Activated T-cell treated with anti-CD3 and anti-CD28 coated beads, Interleukin-2, amount 50 U/mL, for 72 hours (primary cell): ENCODE results near the gene NRARP. TPM values are rescaled to one million over a fixed set of nuclear protein-coding genes. Genes with fewer than 3 reads are reported as not detected.

ENCODE experiments used
- ATAC-seq, 2 donors: fragments of 150-1000 bp; cut with Tn5 transposase; replicated peaks in 1 of 2; 2 replicates each; pipeline ENCODE4 v1.10.0; 2021; ENCODE audit warnings: moderate library complexity in 2 of 2, mild to moderate bottlenecking in 1 of 2
- DNase-seq, 2 donors: peaks; one replicate each; pipeline ENCODE4 v3.0.0; 2021 to 2022; ENCODE audit warnings: mixed read lengths in 1 of 2
- H3K27ac Mint-ChIP-seq: one replicate; pipeline ENCODE4 v1.8.0; 2022; ENCODE audit warnings: mild to moderate bottlenecking, moderate library complexity, mixed read lengths
- H3K27me3 Mint-ChIP-seq: one replicate; pipeline ENCODE4 v1.8.0; 2022; ENCODE audit warnings: low read depth, mixed read lengths
- H3K36me3 Mint-ChIP-seq, 2 donors: one replicate each; pipeline ENCODE4 v1.8.0; 2022; ENCODE audit warnings: mixed read lengths in 2 of 2, mild to moderate bottlenecking in 1 of 2; ENCODE audit not compliant: insufficient read depth in 2 of 2
- H3K4me1 Mint-ChIP-seq: one replicate; pipeline ENCODE4 v1.8.0; 2022; ENCODE audit warnings: low read depth, mixed read lengths
- H3K4me3 Mint-ChIP-seq, 2 donors: one replicate each; pipeline ENCODE4 v1.8.0; 2022; ENCODE audit warnings: mild to moderate bottlenecking in 2 of 2, mixed read lengths in 2 of 2, moderate library complexity in 2 of 2
- H3K9me3 Mint-ChIP-seq, 2 donors: one replicate each; pipeline ENCODE4 v1.8.0; 2022; ENCODE audit warnings: mixed read lengths in 2 of 2
- total RNA-seq, 2 donors: library from RNA; stranded (reverse); gene quantifications; one replicate each; pipeline ENCODE4 v1.2.3, GENCODE V29; 2022

The NRARP gene
- total RNA-seq, 2 donors from 2014 or later = 1.6 to 2.0 TPM

DNA sequence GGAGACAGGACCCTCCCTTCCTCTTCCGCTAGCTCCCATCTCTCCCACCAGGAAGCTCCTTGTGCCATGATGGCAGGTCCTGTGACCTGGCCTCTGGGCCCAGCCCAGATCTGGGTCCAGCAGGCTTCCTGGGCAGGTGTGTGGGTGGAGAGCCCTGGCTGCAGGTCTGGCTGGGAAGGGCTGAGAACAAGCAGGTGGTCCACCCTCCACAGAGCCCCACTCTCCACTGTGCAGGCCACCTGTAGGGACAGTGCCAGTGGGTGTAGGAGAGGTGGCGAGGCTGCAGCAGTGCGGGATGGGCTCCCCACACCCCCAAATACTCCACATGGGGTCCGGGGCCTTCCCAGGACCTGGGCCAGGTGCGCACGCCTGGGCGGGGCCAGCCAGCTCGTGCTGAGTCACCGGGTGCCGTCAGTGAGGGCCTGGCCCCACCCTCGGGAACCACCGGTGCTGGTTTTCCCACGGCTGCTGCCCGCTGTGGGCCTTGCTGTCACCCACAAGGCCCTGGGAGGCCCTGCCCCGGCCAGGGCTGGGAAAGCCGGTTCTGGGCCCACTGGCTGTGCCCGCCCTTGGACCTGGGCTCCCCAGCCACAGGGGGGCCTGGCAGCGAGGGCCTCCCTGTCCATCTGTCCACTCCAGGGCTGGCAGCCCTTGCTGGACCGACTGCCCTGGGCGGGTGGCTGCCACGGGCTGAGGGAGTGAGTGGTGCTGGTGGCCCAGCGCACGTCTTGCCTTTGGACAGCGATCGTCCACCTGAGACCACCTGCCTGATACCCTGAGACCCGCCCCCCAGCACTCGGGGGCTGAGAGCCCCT lies 9.3 kb upstream of the NRARP start:
- H3K4me1 Mint-ChIP-seq = peaks cover 5% of the 10 kb centered on the region
- ATAC-seq (peak in 1 of 2 donors; percentile 32), DNase-seq (no peak)
- H3K27ac Mint-ChIP-seq = no peak overlapping the region
- no peak overlapping the region for H3K4me3 Mint-ChIP-seq
- no peaks in the 10 kb centered on the region for H3K9me3 Mint-ChIP-seq
- H3K27me3 Mint-ChIP-seq = no peaks in the 10 kb centered on the region
- H3K36me3 Mint-ChIP-seq = no peaks in the 10 kb centered on the region

GRCh38 chr9:137310189-137311052 lies 8.3 kb upstream of the NRARP start:
- H3K27ac Mint-ChIP-seq = no peak overlapping the region
- peaks cover 5% of the 10 kb centered on the region for H3K4me1 Mint-ChIP-seq
- no peaks in the 10 kb centered on the region for H3K27me3 Mint-ChIP-seq
- no peaks in the 10 kb centered on the region for H3K36me3 Mint-ChIP-seq
- no peak overlapping the region for H3K4me3 Mint-ChIP-seq
- H3K9me3 Mint-ChIP-seq = no peaks in the 10 kb centered on the region
- DNase-seq (no peak), ATAC-seq (no peak)

DNA sequence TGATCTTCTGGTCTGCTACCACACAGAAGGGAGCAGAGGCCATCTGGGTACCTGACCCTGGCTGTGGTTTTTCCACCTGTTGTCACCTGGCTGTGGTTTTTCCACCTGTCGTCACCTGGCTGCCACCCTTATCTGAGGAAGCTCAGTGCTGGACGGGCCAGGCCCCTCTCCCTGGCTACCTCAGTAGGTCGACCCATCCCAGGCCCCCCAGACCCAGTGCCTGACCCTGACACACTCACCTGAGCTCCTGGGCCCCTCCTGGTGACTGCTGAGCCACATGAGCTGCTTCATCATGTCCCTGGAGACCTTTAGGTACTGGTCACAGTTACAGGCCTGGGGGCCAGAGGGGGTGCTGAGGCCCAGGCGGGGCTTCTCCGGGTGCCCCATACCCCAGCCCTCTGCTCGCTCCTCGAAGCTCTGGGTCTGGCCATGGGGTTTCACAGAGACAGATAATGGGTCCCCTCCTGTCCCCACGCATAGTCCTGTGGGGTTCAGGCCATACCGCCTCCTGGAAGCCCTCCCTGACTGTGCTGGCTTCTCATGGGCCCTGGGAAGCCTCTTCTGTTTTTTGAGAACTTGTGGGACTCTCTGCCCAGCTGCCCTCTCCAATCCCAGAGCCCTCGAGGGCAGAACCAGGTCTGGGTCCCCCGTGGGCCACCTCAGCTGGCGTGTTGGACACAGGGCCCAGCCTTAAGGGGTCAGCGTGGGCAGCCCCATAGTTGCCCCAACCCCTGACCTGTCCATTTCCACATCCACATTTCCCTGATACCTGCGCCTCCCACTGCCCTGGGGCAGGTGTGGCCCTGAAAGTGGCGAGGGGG lies 7.5 kb upstream of the NRARP start:
- no peak overlapping the region for H3K27ac Mint-ChIP-seq
- H3K36me3 Mint-ChIP-seq = no peaks in the 10 kb centered on the region
- ATAC-seq (no peak), DNase-seq (no peak)
- no peak overlapping the region for H3K4me3 Mint-ChIP-seq
- peaks cover 5% of the 10 kb centered on the region for H3K4me1 Mint-ChIP-seq
- H3K9me3 Mint-ChIP-seq = no peaks in the 10 kb centered on the region
- H3K27me3 Mint-ChIP-seq = no peaks in the 10 kb centered on the region

DNA sequence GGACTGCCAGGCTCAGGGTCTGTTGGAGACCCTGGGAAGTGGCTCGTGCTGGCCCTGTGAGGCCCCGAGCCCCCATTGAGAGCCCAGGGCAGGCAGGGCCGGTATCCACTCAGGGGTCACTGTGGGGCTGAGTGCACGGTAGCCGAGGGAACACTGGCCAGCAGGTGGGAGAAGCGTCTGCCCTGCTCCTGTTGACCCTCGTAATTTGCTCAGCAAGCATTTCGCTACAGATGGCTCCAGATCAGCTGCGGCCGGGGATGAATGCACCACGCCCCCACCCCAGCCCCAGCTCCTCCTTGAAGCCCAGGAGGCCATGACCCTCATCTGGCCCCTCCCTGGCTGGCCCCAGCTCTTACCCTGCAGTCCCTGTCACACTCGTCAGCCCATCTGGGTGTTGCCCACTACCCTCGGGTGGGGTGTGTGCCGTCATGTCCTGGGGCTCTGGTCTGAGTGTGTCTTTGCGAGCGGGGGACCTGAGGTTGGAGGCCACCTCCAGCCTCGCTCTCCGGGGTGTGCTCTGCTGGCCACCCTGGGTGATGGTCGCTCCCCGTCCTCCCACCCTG lies 6.1 kb upstream of the NRARP start:
- Mint-ChIP-seq H3K9me3 (no peaks in the 10 kb centered on the region), H3K36me3 (no peaks in the 10 kb centered on the region), H3K4me1 (peaks cover 5% of the 10 kb centered on the region), H3K27me3 (no peaks in the 10 kb centered on the region), H3K27ac (no peak overlapping the region), H3K4me3 (no peak overlapping the region)
- ATAC-seq (no peak), DNase-seq (no peak)

DNA sequence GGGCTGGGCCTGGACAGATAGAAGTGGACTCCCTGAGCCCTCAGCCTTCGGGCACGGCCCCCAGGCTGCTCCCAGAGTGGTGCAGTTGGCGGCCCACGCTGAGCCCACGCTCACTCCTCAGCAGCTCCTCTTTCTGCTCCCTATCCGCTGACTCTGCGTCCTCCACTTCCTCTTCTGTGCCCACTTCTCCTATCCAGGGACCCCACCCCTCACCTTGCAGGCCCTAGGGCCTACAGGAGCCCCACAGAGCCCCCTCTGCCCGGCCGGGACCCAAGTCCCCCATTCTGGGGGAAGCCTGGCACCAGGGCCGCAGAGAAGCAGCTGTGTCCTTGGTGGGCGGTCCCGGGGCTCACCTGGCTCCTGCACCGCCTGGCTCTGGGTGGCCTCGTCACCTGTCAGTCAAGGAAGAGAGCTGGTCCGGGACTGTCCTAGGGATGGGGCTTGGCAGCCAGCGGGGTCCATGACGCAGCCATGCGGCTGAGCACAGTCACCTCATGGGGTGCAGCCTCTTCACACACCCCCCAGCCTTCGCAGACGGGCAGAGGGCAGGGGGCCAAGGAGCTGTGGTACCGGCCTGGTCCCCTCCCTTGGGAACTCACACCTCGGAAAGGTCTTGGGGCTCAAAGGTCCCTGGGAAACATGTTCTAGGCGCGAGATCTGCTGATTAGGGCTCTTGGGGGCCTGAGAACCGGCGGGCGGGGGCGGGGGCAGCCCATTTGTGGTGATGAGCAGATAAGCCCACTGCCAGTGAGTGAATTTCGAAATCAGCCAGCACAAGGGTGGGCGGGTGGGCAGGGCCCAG lies 5.4 kb upstream of the NRARP start:
- H3K36me3 Mint-ChIP-seq = no peaks in the 10 kb centered on the region
- ATAC-seq (no peak), DNase-seq (no peak)
- no peaks in the 10 kb centered on the region for H3K27me3 Mint-ChIP-seq
- no peak overlapping the region for H3K27ac Mint-ChIP-seq
- H3K4me1 Mint-ChIP-seq = peaks cover 5% of the 10 kb centered on the region
- peak overlapping the region in 1 of 2 donors; percentile 36 for H3K4me3 Mint-ChIP-seq
- H3K9me3 Mint-ChIP-seq = no peaks in the 10 kb centered on the region

DNA sequence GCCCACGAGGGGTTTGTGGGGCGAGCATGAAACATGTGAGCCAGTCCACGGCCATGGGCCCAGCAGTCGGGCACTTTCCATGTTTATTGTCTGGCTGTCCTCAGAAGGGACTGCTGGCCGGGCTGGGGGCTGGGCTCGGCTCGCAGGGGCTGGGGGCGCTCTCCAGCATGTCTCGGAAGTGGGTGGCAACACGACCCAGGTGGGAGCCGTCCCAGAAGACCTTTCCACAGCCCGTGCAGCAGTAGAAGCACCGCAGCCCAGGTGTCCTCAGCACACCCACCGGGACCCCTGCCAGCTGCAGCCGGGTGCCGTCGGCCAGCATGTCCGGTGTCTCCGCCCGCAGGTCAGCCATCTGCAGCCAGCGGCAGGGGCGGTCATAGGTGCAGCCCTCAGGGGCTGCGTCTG lies 4.8 kb upstream of the NRARP start:
- Mint-ChIP-seq H3K36me3 (no peaks in the 10 kb centered on the region), H3K9me3 (no peaks in the 10 kb centered on the region), H3K4me3 (no peak overlapping the region), H3K27me3 (no peaks in the 10 kb centered on the region), H3K27ac (no peak overlapping the region), H3K4me1 (peaks cover 5% of the 10 kb centered on the region)
- no peak for DNase-seq
- ATAC-seq = no peak

DNA sequence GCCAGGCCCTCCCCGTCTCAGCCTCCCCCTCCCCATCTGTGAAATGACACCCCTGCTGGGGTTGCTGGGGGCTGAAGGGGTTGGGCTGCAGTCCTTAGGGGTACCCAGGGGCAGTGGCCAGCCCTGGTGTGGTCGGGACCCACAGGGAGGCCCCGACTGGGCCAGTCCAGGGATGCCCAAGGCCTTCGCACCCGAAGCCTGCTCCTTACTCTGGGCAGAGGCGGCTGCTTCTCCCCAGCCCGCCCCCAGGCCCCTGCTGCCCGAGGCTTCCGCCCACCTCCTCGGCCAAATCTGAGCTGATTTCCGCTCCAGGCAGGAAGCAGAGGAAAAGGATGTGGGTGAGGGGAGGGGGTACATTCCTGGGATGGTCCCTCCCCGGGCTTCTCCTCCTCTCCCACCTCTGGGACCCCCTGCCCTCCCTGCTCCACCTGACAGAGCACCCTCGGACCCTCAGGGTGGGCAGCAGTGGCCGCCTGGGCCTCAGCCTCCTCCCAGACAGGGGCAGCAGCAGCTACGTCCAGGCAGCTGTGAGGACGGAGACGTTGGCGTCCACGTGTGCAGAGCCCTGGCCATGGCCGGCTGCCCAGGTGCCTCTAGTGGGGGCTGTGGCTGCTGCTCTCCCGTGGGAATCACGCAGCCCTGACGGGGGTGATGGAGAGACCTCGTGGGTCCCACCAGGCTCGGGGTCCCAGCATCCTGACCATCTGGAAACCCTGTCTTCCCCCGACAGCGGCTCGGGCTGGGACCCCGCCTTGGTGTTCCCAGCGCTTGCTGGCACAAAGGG lies 4.2 kb upstream of the NRARP start:
- Mint-ChIP-seq H3K27ac (no peak overlapping the region), H3K9me3 (no peaks in the 10 kb centered on the region), H3K4me3 (no peak overlapping the region), H3K4me1 (peaks cover 5% of the 10 kb centered on the region), H3K27me3 (no peaks in the 10 kb centered on the region), H3K36me3 (no peaks in the 10 kb centered on the region)
- DNase-seq (no peak), ATAC-seq (no peak)

DNA sequence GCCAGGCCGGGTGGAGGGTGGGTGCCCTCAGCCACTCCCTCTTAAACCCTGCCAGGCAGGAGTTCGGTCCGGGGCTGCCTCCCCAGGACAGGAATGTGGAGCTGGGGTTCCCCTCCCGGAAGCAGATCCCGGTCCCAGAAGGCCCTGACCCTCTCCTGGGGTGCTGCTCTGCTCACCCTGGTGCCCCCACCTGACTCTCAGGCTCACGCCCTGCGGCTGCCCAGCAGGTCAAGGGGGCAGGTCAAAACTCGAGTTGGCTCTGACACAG lies 3.7 kb upstream of the NRARP start:
- H3K36me3 Mint-ChIP-seq = no peaks in the 10 kb centered on the region
- H3K9me3 Mint-ChIP-seq = no peaks in the 10 kb centered on the region
- ATAC-seq = no peak

GRCh38 chr9:137305060-137305797 lies 3.2 kb upstream of the NRARP start:
- H3K4me1 Mint-ChIP-seq = peaks cover 11% of the 10 kb centered on the region
- peak; percentile 62 to 65 for DNase-seq
- peak; percentile 36 to 44 for ATAC-seq
- H3K36me3 Mint-ChIP-seq = no peaks in the 10 kb centered on the region
- no peaks in the 10 kb centered on the region for H3K9me3 Mint-ChIP-seq
- H3K27me3 Mint-ChIP-seq = peaks cover 8% of the 10 kb centered on the region
- peak overlapping the region in 1 of 2 donors; percentile 47 for H3K4me3 Mint-ChIP-seq
- no peak overlapping the region for H3K27ac Mint-ChIP-seq

More for the DNA sequence above, 3.7 kb upstream of the NRARP start:
- no peak for DNase-seq
- H3K4me3 Mint-ChIP-seq = peak overlapping the region in 1 of 2 donors; percentile 47
- peaks cover 3% of the 10 kb centered on the region for H3K27me3 Mint-ChIP-seq
- no peak overlapping the region for H3K27ac Mint-ChIP-seq
- peaks cover 8% of the 10 kb centered on the region for H3K4me1 Mint-ChIP-seq

DNA sequence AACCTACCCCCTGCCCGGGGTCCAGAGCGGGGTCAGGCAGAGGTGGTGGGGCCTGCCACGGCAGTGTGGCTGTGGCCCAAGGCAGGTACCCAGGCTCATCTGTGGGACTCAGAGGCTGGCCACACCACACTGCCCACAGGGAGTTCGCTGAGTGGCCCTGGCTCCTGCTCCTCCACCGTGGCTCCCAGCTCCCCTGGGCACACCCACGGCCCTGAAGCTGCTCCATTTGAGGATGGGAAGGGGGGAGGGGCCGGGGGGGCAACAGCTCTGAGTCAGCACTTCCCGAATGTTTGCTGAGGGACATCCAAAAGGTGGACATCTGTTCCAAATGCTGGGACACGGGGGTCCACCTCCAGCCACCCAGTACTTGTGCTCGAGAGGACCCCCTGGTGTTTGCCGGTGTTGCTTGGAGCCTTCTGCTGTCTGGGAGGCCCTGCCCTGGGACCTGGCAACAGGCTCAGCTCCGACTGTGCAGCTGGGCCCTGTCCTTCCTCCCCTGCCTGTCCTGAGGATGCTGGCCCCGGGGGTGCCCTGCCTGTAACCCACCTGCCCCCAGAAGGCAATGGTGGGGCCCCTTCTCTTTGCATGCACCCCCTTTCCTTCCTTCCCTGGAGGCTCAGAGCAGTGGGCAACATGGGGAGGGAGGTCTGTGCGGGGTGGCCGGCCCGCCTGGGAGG lies 2.5 kb upstream of the NRARP start:
- ATAC-seq = no peak
- DNase-seq = no peak
- Mint-ChIP-seq H3K4me3 (no peak overlapping the region), H3K27ac (no peak overlapping the region), H3K9me3 (no peaks in the 10 kb centered on the region), H3K4me1 (peaks cover 14% of the 10 kb centered on the region), H3K27me3 (peaks cover 14% of the 10 kb centered on the region), H3K36me3 (no peaks in the 10 kb centered on the region)

- peaks cover 17% of the 10 kb centered on the region for H3K27me3 Mint-ChIP-seq
- no peaks in the 10 kb centered on the region for H3K9me3 Mint-ChIP-seq
- H3K4me3 Mint-ChIP-seq = peak overlapping the region in 1 of 2 donors; percentile 31
- H3K36me3 Mint-ChIP-seq = no peaks in the 10 kb centered on the region
- DNase-seq (no peak), ATAC-seq (no peak)
- no peak overlapping the region for H3K27ac Mint-ChIP-seq
- peaks cover 14% of the 10 kb centered on the region for H3K4me1 Mint-ChIP-seq
These were observed 1.9 kb upstream of the NRARP start for GRCh38 chr9:137303893-137304382.
